ENCODE measurements around the gene GNG13.

Gene GNG13

DNA sequence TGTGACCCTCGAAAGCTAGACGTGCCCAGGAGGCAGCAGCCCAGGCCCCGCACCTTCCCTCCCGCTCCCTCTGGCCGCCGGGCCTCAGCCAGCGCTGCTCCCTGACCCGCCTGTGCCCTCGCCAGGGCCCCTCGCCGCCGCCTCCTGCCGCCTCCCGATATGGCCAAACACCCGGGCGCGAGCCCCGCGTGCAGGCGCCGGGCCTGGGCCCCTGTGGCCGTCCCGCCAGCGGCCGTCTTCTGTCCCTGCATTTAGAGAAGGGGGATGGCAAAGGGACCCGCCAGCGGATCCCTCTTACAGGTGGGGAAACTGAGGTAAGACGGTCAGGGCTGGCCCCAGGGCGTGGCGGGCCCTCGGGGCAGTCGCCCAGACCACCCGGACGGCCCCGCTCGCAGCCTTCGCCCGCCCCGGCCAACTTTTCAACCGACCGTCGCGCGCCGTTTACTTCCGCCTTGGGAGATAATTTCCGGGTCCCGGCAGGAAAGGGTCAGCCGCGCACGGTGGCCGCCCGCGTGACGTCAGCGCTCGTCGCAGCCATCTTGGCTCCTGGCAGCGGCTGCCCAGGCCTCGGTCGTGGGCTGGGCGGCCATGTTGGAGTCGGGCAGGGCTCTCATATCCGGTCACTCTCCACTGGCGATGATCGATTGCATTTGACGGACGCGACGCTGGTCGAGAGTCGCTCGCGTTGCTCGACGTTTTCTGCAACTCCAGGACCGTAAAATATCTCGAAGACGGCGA lies 7.0 kb upstream of the GNG13 start (continued):
- TF ChIP-seq ZNF560 (tag by site-specific recombination; IDR thresholded peaks at IDR 0.05; ENCODE audit: borderline replicate concordance) (no peak), ZNF621 (tag by site-specific recombination; IDR thresholded peaks at IDR 0.05) (no peak), ZSCAN30 (tag by site-specific recombination; IDR thresholded peaks at IDR 0.05) (peak; percentile 82), ZFP69B (tag by site-specific recombination; IDR thresholded peaks at IDR 0.05) (no peak; the same call in 1 of the 2 replicates), ZNF513 (tag by site-specific recombination; IDR thresholded peaks at IDR 0.05) (no peak)

DNA sequence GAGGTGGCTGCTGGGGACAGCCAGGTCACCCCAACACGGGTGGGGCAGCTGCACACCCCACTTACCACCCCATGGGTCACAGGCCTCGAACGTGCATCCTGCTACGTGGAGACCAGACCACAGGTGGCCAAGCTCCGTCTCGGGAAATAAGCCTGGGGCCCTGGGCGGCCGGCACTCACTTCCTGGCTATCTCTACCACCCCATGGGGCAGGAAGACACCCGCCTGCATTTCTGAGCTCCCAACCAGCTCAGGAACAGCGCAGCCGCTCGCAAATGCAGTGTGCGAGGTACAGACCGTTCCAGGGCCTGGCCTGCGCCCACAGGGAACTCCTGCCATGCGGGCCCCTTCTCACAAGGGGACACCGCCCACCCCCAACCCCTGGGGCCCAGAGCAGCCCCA lies 4.9 kb upstream of the GNG13 start:
- H3K9me3 ChIP-seq (ENCODE audit: control insufficient read depth, insufficient read depth, low read depth, low read length) = no peaks in the 10 kb centered on the region
- H3K36me3 ChIP-seq (ENCODE audit: control insufficient read depth in 2 of 2, insufficient read depth in 1 of 2, low read length in 2 of 2) = no peaks in the 10 kb centered on the region
- POLR2A ChIA-PET = interaction anchor here (2.6 kb wide), 1 partner anchor 17 kb away, joined by 13 read pairs; the partner anchor contains the start of genes CHTF18 and RPUSD1
- CTCF ChIA-PET = interaction anchor here (0.6 kb wide), 1 partner anchor 325 kb away, joined by 4 read pairs; no protein-coding TSS in a partner anchor
- no peaks in the 10 kb centered on the region for H3K4me1 ChIP-seq (ENCODE audit: control insufficient read depth, insufficient read depth, low read length)
- H3K4me3 ChIP-seq (ENCODE audit: low read depth, low read length) = no peak overlapping the region
- 0 out of 2 replicates have a peak, but pooled peaks have one; percentile 7 for TF ChIP-seq ZIC2 (tag by site-specific recombination; IDR thresholded peaks at IDR 0.05)
- TF ChIP-seq, protein P1, sequence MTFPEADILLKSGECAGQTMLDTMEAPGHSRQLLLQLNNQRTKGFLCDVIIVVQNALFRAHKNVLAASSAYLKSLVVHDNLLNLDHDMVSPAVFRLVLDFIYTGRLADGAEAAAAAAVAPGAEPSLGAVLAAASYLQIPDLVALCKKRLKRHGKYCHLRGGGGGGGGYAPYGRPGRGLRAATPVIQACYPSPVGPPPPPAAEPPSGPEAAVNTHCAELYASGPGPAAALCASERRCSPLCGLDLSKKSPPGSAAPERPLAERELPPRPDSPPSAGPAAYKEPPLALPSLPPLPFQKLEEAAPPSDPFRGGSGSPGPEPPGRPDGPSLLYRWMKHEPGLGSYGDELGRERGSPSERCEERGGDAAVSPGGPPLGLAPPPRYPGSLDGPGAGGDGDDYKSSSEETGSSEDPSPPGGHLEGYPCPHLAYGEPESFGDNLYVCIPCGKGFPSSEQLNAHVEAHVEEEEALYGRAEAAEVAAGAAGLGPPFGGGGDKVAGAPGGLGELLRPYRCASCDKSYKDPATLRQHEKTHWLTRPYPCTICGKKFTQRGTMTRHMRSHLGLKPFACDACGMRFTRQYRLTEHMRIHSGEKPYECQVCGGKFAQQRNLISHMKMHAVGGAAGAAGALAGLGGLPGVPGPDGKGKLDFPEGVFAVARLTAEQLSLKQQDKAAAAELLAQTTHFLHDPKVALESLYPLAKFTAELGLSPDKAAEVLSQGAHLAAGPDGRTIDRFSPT (tag by site-specific recombination; IDR thresholded peaks at IDR 0.05) = no peak
- TF ChIP-seq, protein P2, sequence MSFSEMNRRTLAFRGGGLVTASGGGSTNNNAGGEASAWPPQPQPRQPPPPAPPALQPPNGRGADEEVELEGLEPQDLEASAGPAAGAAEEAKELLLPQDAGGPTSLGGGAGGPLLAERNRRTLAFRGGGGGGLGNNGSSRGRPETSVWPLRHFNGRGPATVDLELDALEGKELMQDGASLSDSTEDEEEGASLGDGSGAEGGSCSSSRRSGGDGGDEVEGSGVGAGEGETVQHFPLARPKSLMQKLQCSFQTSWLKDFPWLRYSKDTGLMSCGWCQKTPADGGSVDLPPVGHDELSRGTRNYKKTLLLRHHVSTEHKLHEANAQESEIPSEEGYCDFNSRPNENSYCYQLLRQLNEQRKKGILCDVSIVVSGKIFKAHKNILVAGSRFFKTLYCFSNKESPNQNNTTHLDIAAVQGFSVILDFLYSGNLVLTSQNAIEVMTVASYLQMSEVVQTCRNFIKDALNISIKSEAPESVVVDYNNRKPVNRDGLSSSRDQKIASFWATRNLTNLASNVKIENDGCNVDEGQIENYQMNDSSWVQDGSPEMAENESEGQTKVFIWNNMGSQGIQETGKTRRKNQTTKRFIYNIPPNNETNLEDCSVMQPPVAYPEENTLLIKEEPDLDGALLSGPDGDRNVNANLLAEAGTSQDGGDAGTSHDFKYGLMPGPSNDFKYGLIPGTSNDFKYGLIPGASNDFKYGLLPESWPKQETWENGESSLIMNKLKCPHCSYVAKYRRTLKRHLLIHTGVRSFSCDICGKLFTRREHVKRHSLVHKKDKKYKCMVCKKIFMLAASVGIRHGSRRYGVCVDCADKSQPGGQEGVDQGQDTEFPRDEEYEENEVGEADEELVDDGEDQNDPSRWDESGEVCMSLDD (tag by site-specific recombination; IDR thresholded peaks at IDR 0.05) = no peak
- no peak overlapping the region for H3K27ac ChIP-seq (ENCODE audit: extremely low read depth, low read depth, low read length)

- H3K4me3 ChIP-seq (ENCODE audit: low read depth, low read length) = no peak overlapping the region
- H3K27ac ChIP-seq (ENCODE audit: extremely low read depth, low read depth, low read length) = no peak overlapping the region
- no peaks in the 10 kb centered on the region for H3K36me3 ChIP-seq (ENCODE audit: control insufficient read depth in 2 of 2, insufficient read depth in 1 of 2, low read length in 2 of 2)
- CTCF ChIA-PET = interaction anchor here (1.0 to 1.2 kb wide), 2 partner anchors 92 to 252 kb away, joined by 4 to 7 read pairs; no protein-coding TSS in a partner anchor
- peaks cover 2% of the 10 kb centered on the region; the same call in 1 of the 2 replicates for H3K4me1 ChIP-seq (ENCODE audit: control insufficient read depth, insufficient read depth, low read length)
- POLR2A ChIA-PET = interaction anchor here (1.0 to 2.2 kb wide), 6 partner anchors 10 to 92 kb away, joined by 3 to 13 read pairs (median 4); partner anchors contain the start of genes CCDC78, CHTF18, HAGHL and METRN
- no peaks in the 10 kb centered on the region for H3K9me3 ChIP-seq (ENCODE audit: control insufficient read depth, insufficient read depth, low read depth, low read length)
- TF ChIP-seq ZNF157 (tag by site-specific recombination; IDR thresholded peaks at IDR 0.05) = no peak
- TF ChIP-seq MEIS1 (CRISPR knock-in tag; IDR thresholded peaks at IDR 0.05; ENCODE audit: borderline replicate concordance) = no peak
- no peak for TF ChIP-seq IKZF3 (tag by site-specific recombination; IDR thresholded peaks at IDR 0.05)
- TF ChIP-seq, protein P3, sequence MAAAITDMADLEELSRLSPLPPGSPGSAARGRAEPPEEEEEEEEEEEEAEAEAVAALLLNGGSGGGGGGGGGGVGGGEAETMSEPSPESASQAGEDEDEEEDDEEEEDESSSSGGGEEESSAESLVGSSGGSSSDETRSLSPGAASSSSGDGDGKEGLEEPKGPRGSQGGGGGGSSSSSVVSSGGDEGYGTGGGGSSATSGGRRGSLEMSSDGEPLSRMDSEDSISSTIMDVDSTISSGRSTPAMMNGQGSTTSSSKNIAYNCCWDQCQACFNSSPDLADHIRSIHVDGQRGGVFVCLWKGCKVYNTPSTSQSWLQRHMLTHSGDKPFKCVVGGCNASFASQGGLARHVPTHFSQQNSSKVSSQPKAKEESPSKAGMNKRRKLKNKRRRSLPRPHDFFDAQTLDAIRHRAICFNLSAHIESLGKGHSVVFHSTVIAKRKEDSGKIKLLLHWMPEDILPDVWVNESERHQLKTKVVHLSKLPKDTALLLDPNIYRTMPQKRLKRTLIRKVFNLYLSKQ (tag by site-specific recombination; IDR thresholded peaks at IDR 0.05; ENCODE audit: borderline replicate concordance) = no peak
- TF ChIP-seq ZNF341 (tag by site-specific recombination; IDR thresholded peaks at IDR 0.05; ENCODE audit: low read depth) = peak; percentile 72
- no peak for TF ChIP-seq ZSCAN30 (tag by site-specific recombination; IDR thresholded peaks at IDR 0.05)
- no peak for TF ChIP-seq ZNF223 (tag by site-specific recombination; IDR thresholded peaks at IDR 0.05)
- TF ChIP-seq KLF10 (tag by site-specific recombination; IDR thresholded peaks at IDR 0.05) = peak; percentile 40; the same call in 1 of the 2 replicates
- no peak for TF ChIP-seq ZBTB11 (tag by site-specific recombination; conservative IDR thresholded peaks at IDR 0.05; ENCODE audit: low read depth)
- no peak for TF ChIP-seq SP7 (tag by site-specific recombination; IDR thresholded peaks at IDR 0.05)
- TF ChIP-seq ZNF423 (tag by site-specific recombination; IDR thresholded peaks at IDR 0.05) = no peak
These were observed 3.9 kb upstream of the GNG13 start for GRCh38 chr16:804193-805048.

Measured in HEK293 (cell line).